NCI-H2196 (cell line): ENCODE measurements around the gene ADAMTS17.
"Not testable (repeated sequence)": the region's sequence is repeated elsewhere in the genome, so short reads cannot be mapped to it uniquely, and the experiment has no call there.

Experiments used
- DNase-seq: peaks from one replicate; lab custom pipeline; 2025; ENCODE audit not compliant: unreplicated experiment; lab: John Stamatoyannopoulos, UW

ADAMTS17 gene

DNA sequence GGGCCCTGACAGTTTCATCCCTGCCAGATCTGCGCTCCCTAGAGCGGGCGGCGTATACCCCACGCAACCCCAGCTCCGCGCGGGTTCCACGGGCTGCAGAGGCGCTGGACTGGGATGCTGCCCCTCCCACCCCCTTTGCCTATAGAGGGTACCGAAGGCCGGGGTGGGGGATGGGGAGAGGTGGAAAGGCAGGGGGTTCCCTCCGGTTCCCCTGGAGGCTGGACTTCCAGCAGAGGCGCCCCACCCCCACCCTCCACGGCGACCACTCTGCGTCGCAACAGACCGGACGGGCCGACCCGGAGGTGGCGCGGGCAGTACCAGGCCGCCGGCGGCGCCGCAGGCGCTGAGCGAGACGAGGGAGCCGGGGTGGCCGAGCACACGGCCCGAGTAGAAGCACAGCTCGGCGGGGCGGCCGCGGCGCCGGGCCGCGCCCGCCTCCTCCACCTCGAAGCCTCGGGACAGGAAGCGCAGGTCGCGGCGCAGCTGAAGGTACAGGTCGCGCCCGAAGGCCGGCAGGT, 995 bp downstream of the ADAMTS17 start:
- DNase-seq, result no peak

DNA sequence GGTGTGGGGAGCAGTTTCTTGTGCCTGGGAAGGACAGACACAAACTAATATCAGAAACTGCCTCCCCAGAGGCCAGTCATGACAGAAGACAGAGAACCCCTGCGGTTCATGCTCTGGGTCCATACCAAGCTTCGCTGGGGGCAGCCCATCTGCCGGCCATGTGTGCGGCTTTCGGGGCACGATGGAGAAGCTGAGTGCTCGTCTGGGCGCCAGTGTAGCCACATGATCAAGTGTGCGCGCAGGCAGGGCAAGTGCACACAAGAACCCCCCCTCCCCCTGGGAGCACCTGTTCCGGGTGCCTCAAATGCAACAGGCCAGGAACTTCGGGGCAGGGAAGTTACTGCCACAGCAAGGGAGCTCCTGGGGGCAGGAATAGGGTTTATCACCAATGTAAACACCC, 1.8 kb downstream of the ADAMTS17 start:
- DNase-seq, result no peak

DNA sequence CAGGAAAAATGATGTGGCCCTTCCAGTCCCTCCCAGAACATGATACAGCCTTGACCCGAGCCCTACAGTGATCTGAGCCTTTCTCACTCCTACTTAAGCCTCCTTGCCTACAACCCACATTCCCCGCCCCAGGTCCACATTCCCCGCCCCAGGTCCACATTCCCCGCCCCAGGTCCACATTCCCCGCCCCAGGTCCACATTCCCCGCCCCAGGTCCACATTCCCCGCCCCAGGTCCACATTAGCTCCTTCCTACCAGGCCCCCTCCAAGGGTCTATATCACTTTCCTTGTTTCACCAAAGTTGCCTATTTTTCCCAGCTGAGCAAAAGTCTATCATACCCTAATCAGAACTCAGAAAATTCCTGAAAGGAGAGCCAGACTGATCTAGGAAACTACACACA, 2.3 kb downstream of the ADAMTS17 start:
- DNase-seq, result not testable (repeated sequence)

DNA sequence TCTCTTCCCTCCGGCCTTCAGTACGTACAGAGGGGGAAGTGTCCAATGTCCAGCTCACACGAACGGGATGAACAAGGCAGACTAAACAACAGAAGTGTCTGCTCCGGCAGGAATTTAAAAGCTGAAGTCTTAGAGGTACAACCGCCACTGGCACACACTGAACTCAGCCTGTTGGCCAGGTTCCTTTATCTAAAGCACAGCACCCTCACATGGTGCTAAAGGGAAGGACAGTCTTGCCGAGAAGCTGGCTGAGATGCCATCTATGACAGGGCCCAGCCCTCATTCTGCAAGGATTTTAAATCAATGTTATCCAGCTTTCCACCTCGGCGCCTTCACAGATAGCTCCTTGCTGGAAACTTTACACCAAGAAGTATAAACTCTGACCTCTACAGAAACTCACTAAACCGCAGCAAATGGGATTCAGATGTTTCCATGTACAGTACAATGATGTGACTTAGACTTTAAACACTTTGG, 2.8 kb downstream of the ADAMTS17 start:
- DNase-seq, result no peak

DNA sequence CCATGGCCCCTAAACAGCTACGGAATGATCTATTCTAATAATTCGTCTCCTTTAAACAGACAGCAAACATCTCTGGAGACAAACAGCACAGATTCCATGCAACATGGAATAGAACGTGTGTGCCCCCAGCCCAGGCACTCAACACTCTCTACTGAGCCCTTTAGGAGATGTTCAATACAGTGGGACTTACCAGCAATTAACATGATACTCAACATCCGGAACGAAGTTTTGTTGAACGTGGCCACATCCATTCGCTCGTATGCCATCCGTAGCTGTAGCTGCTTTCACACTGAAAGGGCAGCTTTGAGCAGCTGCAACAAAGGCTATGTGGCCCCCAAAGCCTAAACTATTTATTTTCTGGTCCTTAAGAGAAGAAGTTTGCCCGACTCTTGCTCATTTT, 3.5 kb downstream of the ADAMTS17 start:
- DNase-seq, result no peak

DNA sequence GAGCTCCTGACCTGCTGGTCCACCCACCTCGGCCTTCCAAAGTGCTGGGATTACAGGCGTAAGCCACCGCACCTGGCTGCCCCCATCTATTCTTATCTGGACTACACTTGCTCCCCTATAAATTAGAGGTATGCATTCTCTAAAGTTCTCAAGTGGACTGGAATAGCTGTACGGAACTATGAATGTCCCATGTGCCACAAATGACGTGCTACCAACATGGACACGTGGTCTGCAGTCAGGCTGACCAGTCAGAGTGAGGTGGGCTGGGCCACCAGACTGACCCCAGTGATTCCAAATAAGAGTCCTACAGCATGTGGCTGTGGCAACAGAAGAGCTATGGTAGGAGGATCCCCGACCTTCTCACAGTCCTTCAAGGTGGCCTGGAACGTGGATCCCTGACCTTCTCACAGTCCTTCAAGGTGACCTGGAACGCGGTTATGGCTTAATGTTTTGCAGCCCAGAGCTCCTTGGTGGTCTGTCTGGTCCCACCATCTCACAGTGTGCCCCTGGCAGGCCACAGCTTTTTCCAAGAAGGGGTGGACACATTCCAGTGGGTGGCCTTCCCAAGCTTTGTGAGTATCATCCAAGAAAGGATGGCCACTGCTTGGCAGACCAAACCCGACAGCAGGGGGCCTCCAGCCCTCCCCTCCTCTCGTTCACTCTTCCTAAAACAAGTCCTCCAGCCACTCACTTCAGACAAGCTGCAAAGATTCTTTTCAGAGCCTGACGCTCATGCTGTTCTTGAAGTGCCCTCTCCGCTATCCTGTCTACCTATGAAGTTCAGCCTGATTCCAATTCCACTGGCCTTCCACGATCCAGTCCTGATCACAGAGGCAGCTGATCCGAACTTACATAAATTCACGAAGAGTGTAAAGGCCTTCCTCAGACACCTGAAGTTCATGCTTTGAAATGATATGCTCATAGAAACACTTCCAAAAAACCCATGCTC, 4.4 kb downstream of the ADAMTS17 start:
- no peak for DNase-seq

DNA sequence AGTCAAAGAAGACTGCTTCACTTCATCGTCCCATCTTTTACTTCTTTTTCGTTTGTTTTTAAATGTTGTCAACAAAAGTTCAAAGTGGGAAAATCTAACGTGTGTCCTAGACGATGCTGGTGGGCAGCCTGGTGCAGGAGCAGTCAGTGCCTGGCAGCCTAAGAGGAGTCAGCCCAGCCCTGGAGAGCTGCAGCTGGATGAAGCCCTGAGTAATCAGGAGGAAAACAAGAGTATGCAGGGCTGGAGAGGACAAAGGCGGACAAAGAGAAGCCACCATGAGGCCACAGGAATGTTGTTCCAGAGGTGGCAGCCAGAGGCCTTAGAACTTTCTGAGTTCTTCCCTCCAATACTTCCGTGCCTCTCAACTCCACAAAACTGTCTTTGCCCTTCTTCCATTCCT, 5.7 kb downstream of the ADAMTS17 start:
- DNase-seq, result no peak

DNA sequence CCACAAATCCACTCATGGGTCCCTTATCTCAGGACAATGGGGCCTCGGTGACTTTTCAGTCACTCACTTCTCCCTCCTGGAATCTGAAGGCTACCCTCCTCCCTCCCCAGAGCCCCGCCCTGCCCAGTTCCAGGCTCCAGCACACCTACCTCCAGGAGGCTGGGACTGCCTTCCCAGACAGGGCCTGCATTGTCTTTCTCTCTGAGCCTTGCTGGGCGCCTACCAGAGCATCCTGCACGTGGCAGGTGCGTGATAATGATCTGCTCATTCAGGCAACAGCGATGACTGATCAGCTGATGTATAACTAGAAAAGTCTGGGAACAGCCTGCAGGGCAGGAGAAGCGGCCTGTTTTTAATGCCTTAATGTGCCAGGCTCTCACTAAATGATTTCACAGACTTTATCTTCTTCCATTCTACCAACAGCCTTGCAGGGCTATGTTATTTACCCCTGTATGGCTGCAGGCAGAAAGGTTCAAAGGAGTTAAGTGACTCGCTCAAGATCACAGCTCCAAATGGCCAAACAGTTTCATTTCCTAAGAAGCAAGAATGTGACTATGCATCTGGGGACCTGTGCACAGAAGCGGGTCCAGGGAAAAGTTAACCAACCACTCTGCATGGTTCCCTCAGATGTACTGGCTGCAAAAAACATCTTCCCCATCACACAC, 6.3 kb downstream of the ADAMTS17 start:
- no peak for DNase-seq

DNA sequence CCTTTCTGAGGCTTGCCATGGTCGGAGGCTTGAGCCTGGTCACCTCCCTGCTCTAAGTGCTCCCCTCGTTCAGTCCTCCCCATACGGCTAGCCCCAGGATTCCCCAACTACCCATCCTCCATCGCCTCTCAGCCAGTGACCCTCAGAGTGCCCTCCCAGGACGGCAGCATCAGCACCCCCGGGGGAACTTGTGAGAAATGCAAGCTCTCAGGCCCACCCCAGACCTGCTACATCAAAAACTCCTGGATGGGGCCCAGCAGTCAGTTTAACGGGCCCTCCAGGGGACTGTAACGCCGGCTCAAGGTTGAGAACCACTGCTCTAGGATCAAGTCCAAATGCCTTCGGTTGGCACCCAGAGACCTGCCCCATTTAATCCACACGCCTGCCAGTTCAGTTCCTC, 6.9 kb downstream of the ADAMTS17 start:
- DNase-seq, result no peak

DNA sequence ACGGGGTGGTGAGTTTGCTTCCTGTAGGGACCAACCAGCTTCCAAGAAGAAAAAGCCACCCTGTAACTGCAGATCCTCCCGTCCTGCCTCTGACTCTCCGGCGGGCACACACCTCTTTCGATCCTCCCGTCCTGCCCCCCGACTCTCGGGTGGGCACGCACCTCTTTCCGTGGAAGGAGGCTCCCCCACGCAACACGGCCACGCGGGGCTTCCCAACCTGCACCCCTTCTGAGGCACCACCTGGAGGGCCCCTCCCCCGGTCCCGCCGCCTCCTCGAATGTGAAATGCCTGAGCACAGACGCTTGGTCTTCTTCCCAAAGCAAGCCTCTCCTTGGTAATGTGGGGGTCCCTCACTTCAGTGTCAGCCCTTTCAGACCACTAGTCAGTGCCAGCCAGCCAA, 7.3 kb downstream of the ADAMTS17 start:
- no peak for DNase-seq

DNA sequence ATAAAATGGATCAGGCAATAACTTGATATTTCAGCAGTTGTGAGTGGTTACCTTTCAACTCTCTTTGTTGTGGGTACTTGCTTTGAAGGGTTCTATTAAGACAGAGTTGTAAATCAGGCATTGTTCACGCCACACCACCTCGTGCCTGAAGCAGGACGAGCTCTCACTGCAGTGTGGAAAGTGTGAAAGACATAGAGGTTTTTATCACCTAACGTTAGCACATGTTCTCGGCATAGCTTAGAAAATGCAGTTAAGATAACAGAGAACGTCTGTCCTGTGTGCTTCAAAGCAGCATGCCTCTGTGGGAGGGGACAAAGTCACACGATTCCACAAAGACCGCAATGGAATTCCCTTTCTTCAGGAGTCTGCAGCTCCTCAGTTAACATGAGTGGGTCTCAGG, 7.8 kb downstream of the ADAMTS17 start:
- no peak for DNase-seq

DNA sequence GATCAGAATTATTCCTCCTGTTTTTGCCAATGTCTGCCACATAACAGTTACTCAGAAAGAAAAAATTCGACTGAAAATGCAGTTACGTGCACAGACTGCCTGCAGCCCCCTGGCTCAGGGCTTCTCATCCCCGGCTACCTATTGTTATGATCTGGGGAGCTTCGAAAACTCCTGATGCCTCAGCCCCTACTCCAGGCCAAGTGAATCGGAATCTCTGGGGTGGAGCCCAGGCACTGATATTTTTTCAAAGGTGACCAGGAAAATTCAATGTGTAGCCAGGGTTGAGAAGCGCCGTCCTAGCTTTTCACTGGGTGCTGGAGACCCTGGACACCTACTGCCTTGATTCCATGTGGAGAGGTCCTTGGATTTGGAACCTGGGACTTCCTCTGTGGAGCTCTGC, 8.5 kb downstream of the ADAMTS17 start:
- DNase-seq, result no peak

DNA sequence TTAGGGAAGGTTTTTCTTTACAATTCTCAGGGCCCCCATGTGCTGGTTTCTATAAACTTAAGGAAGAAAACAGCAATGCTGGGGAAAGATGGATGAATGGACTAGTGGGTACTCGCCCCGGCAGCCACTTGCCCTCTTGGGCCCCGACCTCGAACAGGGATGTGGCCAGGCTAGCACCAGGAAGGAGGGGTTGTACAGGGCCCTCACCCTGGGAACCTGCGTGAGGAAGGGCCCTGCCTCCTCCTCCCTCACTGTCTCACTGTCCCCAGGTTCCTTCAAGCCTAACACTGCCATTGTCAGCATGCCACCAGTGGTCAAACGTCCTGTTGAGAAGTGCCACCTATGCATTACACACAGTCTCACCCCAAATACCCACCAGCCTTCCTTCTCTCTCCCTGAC, 9.1 kb downstream of the ADAMTS17 start:
- no peak for DNase-seq

DNA sequence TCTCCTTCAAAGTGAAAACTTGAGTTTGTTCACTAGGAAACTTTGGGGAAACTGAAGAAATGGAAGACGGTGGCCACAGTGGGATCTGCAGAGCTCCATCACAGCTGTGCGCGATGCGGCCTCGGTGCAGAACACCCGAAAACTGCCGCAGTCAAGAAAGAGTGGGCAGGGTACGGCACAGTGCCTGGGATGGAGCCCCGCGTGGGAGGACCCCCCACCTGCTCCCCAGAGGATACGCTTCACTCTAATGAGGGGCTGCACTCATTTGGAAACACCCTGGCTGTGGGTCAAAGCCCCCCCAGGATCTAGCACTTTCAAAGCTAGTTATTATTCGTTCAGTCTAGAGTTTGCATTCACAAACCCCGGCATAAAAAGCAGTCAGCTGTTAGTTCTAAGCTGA, 9.5 kb downstream of the ADAMTS17 start:
- DNase-seq, result no peak

DNA sequence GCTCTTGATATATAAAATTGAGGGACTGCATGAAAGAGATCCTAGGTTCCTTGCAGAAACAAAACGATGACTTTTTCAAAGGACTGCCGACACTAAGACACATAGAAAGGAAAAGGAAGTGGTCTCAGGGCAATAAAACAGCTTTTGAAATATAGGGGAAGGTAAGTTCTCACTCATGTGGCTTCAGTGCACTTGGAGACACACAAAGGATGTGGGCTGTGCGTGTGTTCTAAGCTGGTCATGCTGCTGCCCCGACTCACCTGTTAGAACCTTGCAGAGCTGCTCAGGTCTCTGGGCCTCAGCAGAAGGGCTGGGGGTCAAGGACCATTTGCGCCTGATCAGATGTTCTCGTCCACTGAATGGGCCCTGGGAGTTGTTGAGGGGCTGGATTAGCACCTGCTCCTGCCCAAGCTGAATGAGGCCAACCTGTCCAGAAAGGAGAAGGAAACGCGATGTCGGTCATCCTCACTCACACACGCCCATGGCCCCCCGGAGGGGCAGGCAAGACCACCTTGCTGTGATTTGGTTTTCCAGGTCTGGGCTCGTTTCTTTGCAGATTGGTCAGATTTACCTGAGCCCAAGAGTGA, 11.1 kb downstream of the ADAMTS17 start:
- DNase-seq, result no peak

DNA sequence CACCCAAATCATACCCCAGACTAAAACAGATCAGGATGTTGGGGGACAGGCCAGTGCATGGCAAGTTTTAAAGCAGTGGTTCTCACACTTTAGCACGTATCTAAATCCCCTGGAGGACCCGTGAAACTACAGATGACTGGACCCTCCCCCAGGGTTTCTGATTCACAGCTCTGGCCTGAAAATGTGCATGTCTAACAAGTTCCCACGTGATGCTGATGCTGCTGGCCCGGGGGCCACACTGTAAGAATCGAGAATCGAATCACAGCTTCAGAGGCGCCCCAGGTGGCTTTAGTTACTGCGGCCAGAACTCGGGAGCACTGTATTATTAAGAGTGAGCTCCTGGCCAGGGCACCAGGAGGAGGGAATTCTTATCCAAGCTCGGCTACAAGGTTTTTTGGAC, 11.6 kb downstream of the ADAMTS17 start:
- DNase-seq, result no peak

DNA sequence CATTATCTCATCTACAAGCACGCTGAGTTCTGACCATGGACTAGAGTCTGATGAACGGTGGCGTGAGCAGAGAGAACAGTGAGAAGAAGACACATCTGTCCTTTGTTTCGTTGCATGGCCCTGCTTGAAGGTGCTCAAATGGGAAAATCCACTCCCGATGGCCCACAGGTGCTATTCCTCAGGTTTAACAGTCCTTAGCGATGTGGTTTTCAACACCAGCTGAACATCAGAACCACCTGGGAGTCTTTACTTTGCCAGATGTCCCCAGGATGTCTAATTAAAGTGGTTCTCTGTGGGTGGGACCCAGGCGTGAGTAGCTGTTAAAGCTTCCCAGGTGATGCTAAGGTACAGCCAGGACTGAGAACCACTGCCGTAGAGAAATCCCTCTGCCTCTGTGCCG, 13.0 kb downstream of the ADAMTS17 start:
- no peak for DNase-seq

DNA sequence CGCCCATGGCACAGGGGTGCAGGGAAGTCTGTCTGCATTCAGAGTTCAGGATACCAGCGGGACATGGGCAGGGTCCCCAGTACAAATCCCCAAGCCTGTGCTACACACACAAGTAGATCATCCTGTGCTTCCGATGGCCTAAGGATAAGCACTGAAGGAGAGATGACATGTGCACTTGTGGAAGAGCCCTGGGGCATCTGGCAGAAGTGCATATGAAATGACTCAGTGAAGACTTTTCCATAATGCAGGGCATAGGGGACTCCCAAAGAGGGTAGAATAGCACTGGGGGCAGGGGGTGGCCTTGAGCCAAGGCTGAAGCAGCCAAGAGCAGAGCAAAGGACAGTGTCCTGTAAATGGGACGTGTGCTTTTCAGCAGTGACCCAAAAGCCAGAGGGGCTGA, 22.9 kb downstream of the ADAMTS17 start:
- DNase-seq, result no peak

DNA sequence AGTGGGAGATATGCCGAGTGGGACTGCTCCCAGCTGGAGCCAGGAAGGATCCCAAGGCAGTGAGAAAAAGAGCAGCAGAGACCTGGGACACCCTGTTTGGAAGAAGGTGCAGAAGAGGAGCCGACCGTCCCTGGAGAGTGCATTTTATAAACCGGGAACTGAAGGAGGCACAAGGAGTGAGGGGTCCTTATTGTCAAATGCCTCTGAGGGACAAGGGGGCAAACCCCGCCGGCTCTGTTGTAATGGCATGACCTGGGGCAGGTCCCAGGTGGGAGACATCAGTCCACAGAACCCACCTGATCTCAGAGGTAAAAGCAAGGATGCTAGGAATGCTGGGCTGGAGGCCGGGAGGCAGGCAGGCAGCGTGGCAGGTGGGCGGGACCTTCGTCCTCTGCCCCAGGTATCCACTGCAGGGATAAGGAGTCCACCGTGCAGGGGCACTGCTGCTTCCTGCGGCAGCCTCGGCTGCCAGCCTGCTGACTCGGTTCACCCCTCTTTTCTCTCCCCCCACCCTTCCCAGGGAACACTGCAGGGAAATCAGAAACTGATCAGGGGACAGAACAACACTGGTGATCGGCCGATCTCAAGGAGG, 26.9 kb downstream of the ADAMTS17 start:
- no peak for DNase-seq

DNA sequence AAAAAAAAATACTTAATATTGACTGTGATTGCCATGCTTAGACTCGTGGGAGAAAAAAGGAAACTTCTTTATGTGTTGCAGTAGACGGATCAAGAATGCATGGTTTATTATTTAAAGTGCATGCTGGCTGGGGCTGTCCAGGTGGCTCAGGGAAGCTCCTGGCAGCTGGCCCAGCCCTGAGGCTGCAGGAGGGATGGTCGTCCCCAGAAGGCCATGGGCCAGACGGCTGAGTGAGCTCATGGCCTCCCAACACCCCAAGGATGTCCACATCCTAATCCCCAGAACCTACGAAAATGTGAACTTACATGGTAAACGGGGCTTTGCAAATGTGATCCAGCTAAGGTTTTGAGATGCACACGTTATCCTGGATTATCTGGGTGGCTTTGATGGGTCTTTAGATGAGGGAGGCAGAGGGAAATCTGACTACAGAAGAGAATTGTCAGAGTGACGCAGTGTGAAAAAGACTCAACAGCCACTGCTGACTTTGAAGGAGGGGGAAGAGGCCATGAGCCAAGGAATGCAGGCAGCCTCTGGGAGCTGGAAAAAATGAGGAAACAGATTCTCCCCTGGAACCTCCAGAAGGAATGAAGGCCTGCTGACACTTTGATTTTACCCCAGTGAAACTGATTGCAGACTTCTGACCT, 29.8 kb downstream of the ADAMTS17 start:
- DNase-seq, result no peak

DNA sequence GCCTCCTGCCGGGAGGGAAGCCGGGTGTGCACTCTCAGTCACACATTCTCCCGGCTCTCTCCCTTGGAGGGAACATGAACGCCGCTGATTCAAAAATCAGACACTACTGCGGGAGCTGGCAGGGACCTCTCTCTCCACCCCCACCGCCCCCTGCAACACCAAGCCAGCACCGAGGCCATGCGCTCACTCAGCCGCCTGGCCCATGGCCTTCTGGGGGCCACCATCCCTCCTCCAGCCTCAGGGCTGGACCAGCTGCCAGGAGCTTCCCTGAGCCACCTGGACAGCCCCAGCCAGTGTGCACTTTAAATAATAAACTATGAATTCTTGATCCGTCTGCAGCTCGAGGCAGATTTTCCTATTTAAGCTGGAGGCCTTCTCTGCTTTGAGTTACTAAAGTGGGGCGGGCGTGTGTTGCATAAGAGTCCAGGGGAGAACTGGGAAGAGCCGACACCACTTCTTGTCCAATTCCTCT, 30.6 kb downstream of the ADAMTS17 start:
- no peak for DNase-seq
